Measurements from ENCODE around the gene CPSF2.

GRCh38 chr14:92175811-92176210 is 54.0 kb downstream of the CPSF2 start:
- TF ChIP-seq SUZ12 (IDR thresholded peaks at IDR 0.05; ENCODE audit: extremely low read depth, insufficient read depth, insufficient read length), result no peak
- TF ChIP-seq ZNF274 (IDR thresholded peaks at IDR 0.05; ENCODE audit: low read depth, low read length), result no peak
- no peak for TF ChIP-seq YY1 (IDR thresholded peaks at IDR 0.05; ENCODE audit: insufficient read depth, insufficient read length)
